H4 (cell line): ENCODE data around the gene RNF152. TPM values are rescaled to one million over a fixed set of nuclear protein-coding genes. Genes with fewer than 3 reads are reported as not detected.
"Not testable (repeated sequence)": the region's sequence is repeated elsewhere in the genome, so short reads cannot be mapped to it uniquely, and the experiment has no call there.

Experiments
- DNase-seq: peaks from one replicate; pipeline ENCODE4 v3.0.0-alpha.2; 2015; ENCODE audit warnings: low spot score
- total RNA-seq: library from RNA; depleted of rRNA; stranded (reverse); fragments of >200 nt; shearing (Covaris generic); gene quantifications from 2 replicates; pipeline ENCODE4 v1.2.3, GENCODE V29; 2014

Gene RNF152
- total RNA-seq, 1 experiment from 2014 or later: 4.8 TPM

GRCh38 chr18:61821748-61822147, 71.1 kb downstream of the RNF152 start:
- DNase-seq: no peak

GRCh38 chr18:61820882-61821281, 71.9 kb downstream of the RNF152 start:
- no peak for DNase-seq

- DNase-seq: no peak
Measured at GRCh38 chr18:61817086-61817485, 75.7 kb downstream of the RNF152 start.

- no peak for DNase-seq
Measured at GRCh38 chr18:61815885-61816470, 76.8 kb downstream of the RNF152 start.

- no peak for DNase-seq
Measured at GRCh38 chr18:61808286-61808685, 84.5 kb downstream of the RNF152 start.

- DNase-seq: no peak
Measured at GRCh38 chr18:61803393-61803792, 89.4 kb downstream of the RNF152 start.

GRCh38 chr18:61797696-61798590, 94.9 kb downstream of the RNF152 start:
- DNase-seq: no peak

GRCh38 chr18:61791031-61791430, 101.8 kb downstream of the RNF152 start:
- DNase-seq: no peak

- DNase-seq: not testable (repeated sequence)
Measured at GRCh38 chr18:61787011-61787670, 105.7 kb downstream of the RNF152 start.

- no peak for DNase-seq
Measured at GRCh38 chr18:61785588-61785987, 107.2 kb downstream of the RNF152 start.

GRCh38 chr18:61784834-61785233, 108.0 kb downstream of the RNF152 start:
- DNase-seq: no peak

GRCh38 chr18:61782545-61782944, 110.3 kb downstream of the RNF152 start:
- DNase-seq: no peak

- DNase-seq: not testable (repeated sequence)
Measured at GRCh38 chr18:61776201-61776600, 116.6 kb downstream of the RNF152 start.

- DNase-seq: no peak
Measured at GRCh38 chr18:61774846-61775245, 118.0 kb downstream of the RNF152 start.

GRCh38 chr18:61772293-61772848, 120.4 kb downstream of the RNF152 start:
- no peak for DNase-seq

- no peak for DNase-seq
Measured at GRCh38 chr18:61771861-61772260, 120.9 kb downstream of the RNF152 start.

- no peak for DNase-seq
Measured at GRCh38 chr18:61770279-61770678, 122.5 kb downstream of the RNF152 start.

GRCh38 chr18:61766266-61766884, 126.4 kb downstream of the RNF152 start:
- DNase-seq: no peak

GRCh38 chr18:61765097-61765496, 127.7 kb downstream of the RNF152 start:
- DNase-seq: no peak

- DNase-seq: no peak
Measured at GRCh38 chr18:61764381-61764780, 128.4 kb downstream of the RNF152 start.

- DNase-seq: no peak
Measured at GRCh38 chr18:61761875-61762274, 130.9 kb downstream of the RNF152 start.
